PFSK-1 (cell line): ENCODE results near the gene TBC1D25.

ENCODE experiments used
- POLR2AphosphoS5 ChIP-seq: IDR thresholded peaks from 2 replicates; pipeline ENCODE4 v1.6.1; 2012; ENCODE audit warnings: low read depth, mild to moderate bottlenecking, control low read depth, low read length, moderate library complexity
- TAF1 ChIP-seq: IDR thresholded peaks from 2 replicates; pipeline ENCODE4 v1.6.1; 2012; ENCODE audit warnings: low read length, control low read depth, borderline replicate concordance; ENCODE audit not compliant: insufficient read depth
- TF ChIP-seq, protein P1 (sequence below), 2 experiments: IDR thresholded peaks; 2 replicates each; pipeline versions ENCODE4 v1.6.1 to v1.8.0; 2011 to 2012; ENCODE audit warnings: low read depth in 2 of 2, low read length in 2 of 2, control low read depth in 1 of 2, inconsistent platforms in 1 of 2, mild to moderate bottlenecking in 1 of 2, moderate library complexity in 1 of 2; ENCODE audit not compliant: insufficient read depth in 1 of 2

GRCh38 chrX:48509619-48510018 lies 29.9 kb upstream of the TBC1D25 start:
- TF ChIP-seq, protein P1, sequence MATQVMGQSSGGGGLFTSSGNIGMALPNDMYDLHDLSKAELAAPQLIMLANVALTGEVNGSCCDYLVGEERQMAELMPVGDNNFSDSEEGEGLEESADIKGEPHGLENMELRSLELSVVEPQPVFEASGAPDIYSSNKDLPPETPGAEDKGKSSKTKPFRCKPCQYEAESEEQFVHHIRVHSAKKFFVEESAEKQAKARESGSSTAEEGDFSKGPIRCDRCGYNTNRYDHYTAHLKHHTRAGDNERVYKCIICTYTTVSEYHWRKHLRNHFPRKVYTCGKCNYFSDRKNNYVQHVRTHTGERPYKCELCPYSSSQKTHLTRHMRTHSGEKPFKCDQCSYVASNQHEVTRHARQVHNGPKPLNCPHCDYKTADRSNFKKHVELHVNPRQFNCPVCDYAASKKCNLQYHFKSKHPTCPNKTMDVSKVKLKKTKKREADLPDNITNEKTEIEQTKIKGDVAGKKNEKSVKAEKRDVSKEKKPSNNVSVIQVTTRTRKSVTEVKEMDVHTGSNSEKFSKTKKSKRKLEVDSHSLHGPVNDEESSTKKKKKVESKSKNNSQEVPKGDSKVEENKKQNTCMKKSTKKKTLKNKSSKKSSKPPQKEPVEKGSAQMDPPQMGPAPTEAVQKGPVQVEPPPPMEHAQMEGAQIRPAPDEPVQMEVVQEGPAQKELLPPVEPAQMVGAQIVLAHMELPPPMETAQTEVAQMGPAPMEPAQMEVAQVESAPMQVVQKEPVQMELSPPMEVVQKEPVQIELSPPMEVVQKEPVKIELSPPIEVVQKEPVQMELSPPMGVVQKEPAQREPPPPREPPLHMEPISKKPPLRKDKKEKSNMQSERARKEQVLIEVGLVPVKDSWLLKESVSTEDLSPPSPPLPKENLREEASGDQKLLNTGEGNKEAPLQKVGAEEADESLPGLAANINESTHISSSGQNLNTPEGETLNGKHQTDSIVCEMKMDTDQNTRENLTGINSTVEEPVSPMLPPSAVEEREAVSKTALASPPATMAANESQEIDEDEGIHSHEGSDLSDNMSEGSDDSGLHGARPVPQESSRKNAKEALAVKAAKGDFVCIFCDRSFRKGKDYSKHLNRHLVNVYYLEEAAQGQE (IDR thresholded peaks at IDR 0.05; ENCODE audit: insufficient read depth in 1 of 2, low read depth in 2 of 2, low read length in 2 of 2): no peak
- TF ChIP-seq POLR2AphosphoS5 (no peak), TAF1 (no peak)
